Naive thymus-derived CD8-positive, alpha-beta T cell (primary cell): Measurements from ENCODE around the gene SORCS1. TPM values are rescaled to one million over a fixed set of nuclear protein-coding genes. Genes with fewer than 3 reads are reported as not detected.

Experiments
- ATAC-seq, 2 donors: fragments of 150-1000 bp; cut with Tn5 transposase in 1 of 2; sonication (Bioruptor Pico), chemical (Tn5 transposase) in 1 of 2; 1 replicate in 1 of 2; 2 replicates in 1 of 2; pipeline ENCODE4 v1.10.0; 2021; ENCODE audit warnings: mild to moderate bottlenecking in 2 of 2, moderate library complexity in 2 of 2
- POLR2A ChIA-PET: fragments of 350-600 bp; sonication (Branson Sonifier 250); formaldehyde crosslinking; loops from one replicate; lab custom pipeline; 2021; ENCODE audit warnings: antibody characterized with exemption; lab: Charles Lee
- DNase-seq, 10 donors: peaks; one replicate each; pipeline versions ENCODE4 v3.0.0 to v3.0.0-alpha.2; 2020 to 2022
- H3K27ac Mint-ChIP-seq, 10 donors: one replicate each; pipeline ENCODE4 v1.8.0; 2020 to 2022; ENCODE audit warnings: mild to moderate bottlenecking in 10 of 10, mixed read lengths in 10 of 10, moderate library complexity in 4 of 10, inconsistent platforms in 1 of 10
- H3K27me3 Mint-ChIP-seq, 5 donors: one replicate each; pipeline ENCODE4 v1.8.0; 2021 to 2022; ENCODE audit warnings: mixed read lengths in 5 of 5
- H3K36me3 Mint-ChIP-seq, 3 donors: one replicate each; pipeline ENCODE4 v1.8.0; 2020 to 2022; ENCODE audit warnings: mixed read lengths in 3 of 3, mild to moderate bottlenecking in 2 of 3, inconsistent platforms in 1 of 3
- H3K4me1 Mint-ChIP-seq, 4 donors: one replicate each; pipeline ENCODE4 v1.8.0; 2021 to 2022; ENCODE audit warnings: mixed read lengths in 4 of 4
- H3K4me3 Mint-ChIP-seq, 10 donors: one replicate each; pipeline ENCODE4 v1.8.0; 2020 to 2022; ENCODE audit warnings: mild to moderate bottlenecking in 10 of 10, mixed read lengths in 10 of 10, moderate library complexity in 6 of 10, inconsistent platforms in 1 of 10
- H3K9me3 Mint-ChIP-seq, 9 donors: one replicate each; pipeline ENCODE4 v1.8.0; 2020 to 2022; ENCODE audit warnings: mixed read lengths in 9 of 9, mild to moderate bottlenecking in 3 of 9, inconsistent platforms in 1 of 9, moderate library complexity in 1 of 9
- polyA plus RNA-seq, 3 donors: library from polyadenylated mRNA; unstranded; fragments of 300-500 nt; fragmentation: Illumina TruSeq; gene quantifications; one replicate each; pipeline ENCODE4 v1.2.3, GENCODE V29; 2021
- total RNA-seq, 8 experiments: library from RNA in 2 of 8; stranded (reverse) in 2 of 8; gene quantifications; one replicate each; pipeline ENCODE4 v1.2.3 and lab custom pipeline; 2021 to 2026

SORCS1 gene
- total and polyA plus RNA-seq, 5 experiments from 2014 or later: not detected

DNA sequence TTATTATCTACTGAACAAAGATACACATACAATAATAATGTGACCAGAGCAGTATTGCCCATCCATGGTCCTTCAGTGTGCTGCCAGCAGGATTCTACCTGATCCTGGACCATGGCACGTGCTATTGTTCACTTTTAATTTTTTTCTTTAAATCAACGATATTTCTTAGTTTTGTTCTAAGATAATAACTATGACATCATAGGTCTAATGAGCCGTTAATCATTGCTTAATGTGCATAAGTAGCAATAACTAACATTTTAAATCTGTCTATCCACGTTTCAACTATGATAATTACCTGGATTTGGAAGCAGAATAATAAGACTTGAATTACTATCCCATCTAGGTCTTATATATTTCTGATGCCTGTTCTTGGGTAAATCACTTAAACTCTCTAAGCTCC lies 253.8 kb downstream of the SORCS1 start:
- no peaks in the 10 kb centered on the region for H3K4me1 Mint-ChIP-seq
- POLR2A ChIA-PET: no interaction called here
- no peak overlapping the region for H3K27ac Mint-ChIP-seq
- H3K36me3 Mint-ChIP-seq: no peaks in the 10 kb centered on the region
- H3K27me3 Mint-ChIP-seq: peaks cover 0 to 5% (median 0%) of the 10 kb centered on the region in 5 donors
- no peak for DNase-seq
- H3K4me3 Mint-ChIP-seq: no peak overlapping the region
- peaks cover 0 to 8% (median 0%) of the 10 kb centered on the region in 9 donors for H3K9me3 Mint-ChIP-seq
- ATAC-seq: no peak

DNA sequence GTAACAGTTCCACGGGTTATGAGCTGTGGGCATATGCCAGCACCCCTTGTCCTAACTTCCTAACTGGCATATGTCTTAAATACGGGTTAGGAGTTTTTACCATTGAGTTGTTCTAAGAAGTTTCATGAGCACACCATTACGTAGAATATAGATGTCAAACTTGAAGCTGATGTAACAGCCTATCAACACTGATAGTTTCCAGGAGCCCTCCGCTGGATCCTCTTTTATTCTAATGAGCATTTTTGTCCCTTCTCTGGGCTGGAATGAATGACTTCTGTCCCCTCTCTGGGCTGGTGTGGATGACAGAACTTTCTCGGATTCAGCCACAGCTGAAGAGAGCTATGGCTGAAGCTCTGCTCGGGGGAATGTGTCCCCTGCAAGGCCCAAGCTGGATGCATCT lies 256.3 kb downstream of the SORCS1 start:
- no peaks in the 10 kb centered on the region for H3K36me3 Mint-ChIP-seq
- H3K27ac Mint-ChIP-seq: no peak overlapping the region
- ATAC-seq (no peak), DNase-seq (no peak)
- H3K9me3 Mint-ChIP-seq: peaks cover 0 to 8% (median 0%) of the 10 kb centered on the region in 9 donors
- peaks cover 0 to 5% (median 0%) of the 10 kb centered on the region in 5 donors for H3K27me3 Mint-ChIP-seq
- H3K4me3 Mint-ChIP-seq: no peak overlapping the region
- POLR2A ChIA-PET: no interaction called here
- H3K4me1 Mint-ChIP-seq: no peaks in the 10 kb centered on the region

DNA sequence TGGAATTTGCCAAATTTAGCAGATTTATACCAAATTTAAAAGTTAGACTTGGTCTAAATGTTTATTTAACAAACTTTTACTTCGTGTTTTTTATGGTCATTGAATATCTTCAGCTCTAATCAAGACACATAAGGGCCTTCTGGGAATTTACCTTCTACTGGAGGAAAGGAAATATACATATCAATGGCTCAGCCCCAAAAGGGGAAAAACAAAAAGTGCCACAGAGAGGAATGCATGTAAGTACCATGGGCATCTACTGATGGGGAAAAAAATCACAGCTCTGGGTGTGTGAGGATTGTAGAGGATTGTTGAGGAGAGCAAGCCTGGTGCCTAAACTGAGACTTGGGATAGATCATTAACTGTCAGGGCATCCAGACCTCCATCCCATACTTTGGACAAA lies 260.3 kb downstream of the SORCS1 start:
- Mint-ChIP-seq H3K36me3 (no peaks in the 10 kb centered on the region), H3K4me1 (no peaks in the 10 kb centered on the region), H3K4me3 (no peak overlapping the region), H3K27me3 (peaks cover 0 to 9% (median 0%) of the 10 kb centered on the region in 5 donors), H3K9me3 (peaks cover 0 to 21% (median 0%) of the 10 kb centered on the region in 9 donors), H3K27ac (no peak overlapping the region)
- ATAC-seq (no peak), DNase-seq (no peak)
- POLR2A ChIA-PET: no interaction called here

DNA sequence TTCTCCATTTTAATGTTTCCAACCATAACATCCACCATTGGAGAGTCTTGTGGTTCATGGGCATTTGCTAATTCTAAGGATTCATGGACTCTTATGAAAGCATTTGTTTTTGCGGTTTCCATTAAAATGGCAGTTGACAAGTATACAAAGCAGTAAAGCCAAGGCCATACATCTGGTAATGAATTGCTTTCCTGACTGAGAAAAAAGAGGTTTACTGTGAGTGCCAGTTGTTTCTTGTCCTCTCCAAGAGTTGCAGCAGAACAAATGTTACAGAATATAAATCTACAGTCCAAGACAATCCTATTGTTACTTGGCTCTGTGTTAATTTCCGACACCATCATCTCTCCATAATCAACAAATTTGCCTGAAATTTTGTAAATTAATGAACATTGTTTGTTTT lies 261.3 kb downstream of the SORCS1 start:
- no peak overlapping the region for H3K27ac Mint-ChIP-seq
- H3K36me3 Mint-ChIP-seq: no peaks in the 10 kb centered on the region
- H3K27me3 Mint-ChIP-seq: peaks cover 0 to 4% (median 0%) of the 10 kb centered on the region in 5 donors
- POLR2A ChIA-PET: no interaction called here
- H3K4me3 Mint-ChIP-seq: no peak overlapping the region
- ATAC-seq (no peak), DNase-seq (no peak)
- H3K9me3 Mint-ChIP-seq: peaks cover 0 to 16% (median 0%) of the 10 kb centered on the region in 9 donors
- H3K4me1 Mint-ChIP-seq: no peaks in the 10 kb centered on the region

DNA sequence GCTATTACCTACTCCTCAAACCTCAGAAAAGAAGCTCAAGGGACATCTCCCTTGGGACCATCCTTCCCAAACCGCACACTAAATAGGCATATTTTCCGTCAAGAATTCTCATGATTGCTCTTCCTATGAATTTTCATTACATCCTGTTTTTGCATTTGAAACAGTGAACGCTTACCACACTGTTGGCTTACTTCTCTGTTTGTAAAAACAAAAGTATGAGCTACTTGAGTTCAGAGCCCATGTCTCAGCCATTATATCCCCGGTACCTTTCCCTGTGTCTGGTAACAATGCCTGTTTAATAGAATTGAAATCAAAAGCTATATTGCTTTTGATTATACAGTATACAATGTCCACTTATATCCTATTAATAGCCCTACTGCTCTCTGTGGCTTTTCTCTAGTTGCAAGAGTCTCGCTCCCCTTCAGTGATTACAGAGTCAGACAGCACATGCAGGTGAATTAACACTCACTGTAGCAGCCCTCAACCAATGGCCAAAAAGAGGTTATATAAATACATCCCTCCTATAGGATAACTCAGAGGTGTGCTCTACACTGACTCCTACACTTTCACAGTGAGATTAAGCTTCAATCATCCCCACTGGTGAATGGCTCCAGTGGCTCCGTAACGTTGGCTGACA lies 264.4 kb downstream of the SORCS1 start:
- Mint-ChIP-seq H3K9me3 (peaks cover 0 to 19% (median 0%) of the 10 kb centered on the region in 9 donors), H3K27ac (no peak overlapping the region), H3K27me3 (peaks cover 0 to 4% (median 0%) of the 10 kb centered on the region in 5 donors), H3K4me1 (no peaks in the 10 kb centered on the region), H3K36me3 (no peaks in the 10 kb centered on the region), H3K4me3 (no peak overlapping the region)
- ATAC-seq (no peak), DNase-seq (no peak)
- POLR2A ChIA-PET: no interaction called here

DNA sequence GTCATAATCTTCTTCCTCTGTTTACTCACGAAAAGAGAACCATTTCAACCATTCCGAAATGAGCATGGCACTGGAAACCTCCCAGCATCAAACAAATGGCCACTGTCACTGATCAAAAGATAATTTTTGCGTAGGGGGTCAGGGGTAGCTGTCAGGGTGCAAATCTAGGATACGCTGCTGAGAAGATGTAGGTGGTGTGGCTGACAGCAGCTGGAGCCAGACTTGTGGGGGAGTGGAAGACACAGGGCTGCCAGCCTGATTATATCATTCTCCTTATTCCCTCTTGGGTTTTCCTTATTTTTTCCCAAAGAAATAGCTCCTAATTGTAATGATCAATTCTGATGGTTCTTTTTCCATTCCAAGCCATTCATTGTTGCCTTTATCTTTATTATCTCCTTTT lies 266.1 kb downstream of the SORCS1 start:
- ATAC-seq: no peak
- DNase-seq: no peak
- H3K9me3 Mint-ChIP-seq: peaks cover 0 to 14% (median 0%) of the 10 kb centered on the region in 9 donors
- no peak overlapping the region for H3K27ac Mint-ChIP-seq
- no peaks in the 10 kb centered on the region for H3K4me1 Mint-ChIP-seq
- H3K27me3 Mint-ChIP-seq: peaks cover 0 to 4% (median 0%) of the 10 kb centered on the region in 5 donors
- no peak overlapping the region for H3K4me3 Mint-ChIP-seq
- POLR2A ChIA-PET: no interaction called here
- no peaks in the 10 kb centered on the region for H3K36me3 Mint-ChIP-seq

DNA sequence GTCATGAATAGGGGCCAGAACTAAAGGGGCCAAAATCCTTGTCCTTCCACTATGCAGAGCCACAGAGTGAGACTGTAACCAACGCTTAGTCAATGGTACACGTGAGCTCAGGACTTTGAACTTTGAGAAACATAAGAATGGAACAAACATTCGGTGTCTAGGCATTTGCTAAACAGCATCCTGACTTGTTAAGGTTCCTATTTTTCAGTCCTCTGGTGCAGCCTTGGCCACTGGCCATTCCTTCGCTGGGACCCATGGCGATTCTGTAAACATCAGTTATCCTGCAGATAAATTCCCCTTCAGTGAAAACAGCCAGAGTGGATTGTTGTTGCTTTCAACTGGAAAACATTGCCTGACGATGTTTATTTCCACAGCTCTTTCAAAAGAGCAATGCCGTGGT lies 266.8 kb downstream of the SORCS1 start:
- POLR2A ChIA-PET: no interaction called here
- no peak overlapping the region for H3K27ac Mint-ChIP-seq

DNA sequence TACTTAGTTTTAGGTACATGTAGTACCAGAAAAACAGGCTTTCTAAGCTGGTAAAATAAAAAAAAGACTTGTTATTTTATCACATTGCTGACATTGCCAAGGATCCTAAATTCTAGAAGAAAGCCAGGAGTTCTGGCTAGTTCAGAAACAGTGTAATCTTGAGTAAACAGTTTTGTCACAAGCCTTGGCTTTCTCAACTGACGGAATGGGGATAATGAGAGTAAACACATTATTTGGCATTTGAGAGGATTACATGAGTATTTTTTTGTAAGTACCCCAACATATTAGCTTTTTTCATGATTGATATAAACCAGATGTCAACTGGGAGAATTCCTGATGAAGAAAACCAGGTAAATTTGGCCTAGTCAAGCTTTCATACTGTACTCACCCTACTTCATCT lies 269.8 kb downstream of the SORCS1 start:
- Mint-ChIP-seq H3K4me3 (no peak overlapping the region), H3K27ac (no peak overlapping the region), H3K27me3 (no peaks in the 10 kb centered on the region), H3K4me1 (no peaks in the 10 kb centered on the region), H3K36me3 (no peaks in the 10 kb centered on the region), H3K9me3 (peaks cover 0 to 12% (median 4%) of the 10 kb centered on the region in 9 donors)
- DNase-seq (no peak), ATAC-seq (no peak)
- POLR2A ChIA-PET: no interaction called here

More for the DNA sequence above, 266.8 kb downstream of the SORCS1 start:
- H3K4me1 Mint-ChIP-seq: no peaks in the 10 kb centered on the region
- no peak overlapping the region for H3K4me3 Mint-ChIP-seq
- DNase-seq (no peak), ATAC-seq (no peak)
- peaks cover 0 to 14% (median 0%) of the 10 kb centered on the region in 9 donors for H3K9me3 Mint-ChIP-seq
- no peaks in the 10 kb centered on the region for H3K36me3 Mint-ChIP-seq
- peaks cover 0 to 4% (median 0%) of the 10 kb centered on the region in 5 donors for H3K27me3 Mint-ChIP-seq

DNA sequence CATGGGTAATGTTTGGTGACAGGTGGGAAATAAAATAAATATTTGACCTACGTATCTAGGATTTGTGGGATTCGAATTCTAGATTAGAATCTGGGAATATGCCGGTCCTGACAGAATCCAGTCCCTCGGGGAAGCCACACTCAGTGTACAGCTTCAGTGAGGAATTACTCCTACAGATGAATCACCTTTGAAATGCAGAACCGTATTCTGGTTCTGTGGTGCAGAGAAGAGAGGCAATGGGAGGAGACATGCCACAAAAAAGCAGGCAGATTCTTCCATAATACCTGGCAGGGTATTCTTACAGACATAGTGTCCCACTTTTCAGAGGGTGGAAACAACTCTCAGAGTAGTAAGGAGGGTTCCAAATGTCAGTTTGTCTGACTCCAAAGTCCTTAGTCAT lies 286.9 kb downstream of the SORCS1 start:
- ATAC-seq (no peak), DNase-seq (no peak)
- H3K36me3 Mint-ChIP-seq: no peaks in the 10 kb centered on the region
- peaks cover 0 to 18% (median 5%) of the 10 kb centered on the region in 9 donors for H3K9me3 Mint-ChIP-seq
- H3K4me3 Mint-ChIP-seq: no peak overlapping the region
- H3K27me3 Mint-ChIP-seq: peaks cover 0 to 1% (median 0%) of the 10 kb centered on the region in 5 donors
- H3K27ac Mint-ChIP-seq: no peak overlapping the region
- no peaks in the 10 kb centered on the region for H3K4me1 Mint-ChIP-seq
- POLR2A ChIA-PET: no interaction called here

DNA sequence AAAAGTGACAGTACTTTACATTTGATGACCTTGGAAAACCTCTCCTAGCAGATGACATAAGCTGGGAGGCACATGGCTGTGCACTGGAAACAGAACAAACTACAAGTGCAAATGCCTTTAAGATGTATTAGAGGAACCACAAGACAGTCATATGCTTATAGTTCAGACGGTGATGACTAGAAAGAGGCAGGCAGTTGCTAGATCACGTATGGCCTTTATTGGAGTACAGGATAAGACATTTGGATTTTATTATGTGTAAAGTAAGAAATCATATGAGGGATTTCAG lies 290.0 kb downstream of the SORCS1 start:
- H3K27ac Mint-ChIP-seq: no peak overlapping the region
- ATAC-seq: no peak
- H3K27me3 Mint-ChIP-seq: peaks cover 0 to 1% (median 0%) of the 10 kb centered on the region in 5 donors
- no peaks in the 10 kb centered on the region for H3K36me3 Mint-ChIP-seq
- no peak for DNase-seq
- peaks cover 0 to 28% (median 2%) of the 10 kb centered on the region in 9 donors for H3K9me3 Mint-ChIP-seq
- H3K4me1 Mint-ChIP-seq: no peaks in the 10 kb centered on the region
- no peak overlapping the region for H3K4me3 Mint-ChIP-seq
- POLR2A ChIA-PET: no interaction called here

DNA sequence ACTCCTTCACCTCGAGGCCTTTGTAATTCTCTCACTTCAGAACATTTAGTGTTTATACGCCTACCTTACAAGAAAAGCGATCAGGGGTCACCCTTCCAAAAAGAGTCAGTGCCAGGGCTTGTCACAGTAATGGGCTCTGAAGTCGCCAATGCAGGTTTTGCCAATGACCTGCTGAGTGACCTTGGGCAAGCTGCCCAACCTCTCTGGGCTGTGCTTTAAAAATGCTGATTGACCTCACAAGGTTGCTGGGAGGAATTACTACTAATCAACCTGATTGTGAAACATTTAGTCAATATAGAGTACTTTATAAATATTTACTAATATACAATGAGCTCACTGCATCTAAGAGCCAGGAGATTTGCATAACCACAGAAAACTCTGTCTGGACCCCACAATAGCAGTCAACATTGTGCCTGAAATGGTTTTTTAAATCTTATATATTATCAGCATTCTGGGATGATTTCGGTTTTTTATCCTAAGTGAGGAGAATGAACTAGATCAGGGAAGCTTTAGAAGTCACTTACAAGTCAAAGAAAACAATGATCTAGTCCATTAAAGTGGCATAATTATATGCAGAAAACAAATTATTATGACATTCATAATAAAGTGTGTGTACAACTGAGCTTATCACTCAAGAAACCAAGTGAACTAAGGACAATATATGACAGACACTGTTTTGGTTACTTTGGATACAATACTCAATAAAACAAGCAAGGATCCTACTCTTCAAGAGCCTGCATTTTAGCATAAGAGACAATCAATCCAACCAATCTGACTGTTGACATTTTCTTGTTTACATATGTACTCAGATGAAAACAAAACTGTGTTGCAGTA lies 290.5 kb downstream of the SORCS1 start:
- no peak overlapping the region for H3K27ac Mint-ChIP-seq
- H3K9me3 Mint-ChIP-seq: peaks cover 0 to 28% (median under 1%) of the 10 kb centered on the region in 9 donors
- no peaks in the 10 kb centered on the region for H3K36me3 Mint-ChIP-seq
- DNase-seq: no peak
- POLR2A ChIA-PET: no interaction called here
- ATAC-seq: no peak
- H3K4me1 Mint-ChIP-seq: no peaks in the 10 kb centered on the region
- no peak overlapping the region for H3K4me3 Mint-ChIP-seq
- peaks cover 0 to 1% (median 0%) of the 10 kb centered on the region in 5 donors for H3K27me3 Mint-ChIP-seq

DNA sequence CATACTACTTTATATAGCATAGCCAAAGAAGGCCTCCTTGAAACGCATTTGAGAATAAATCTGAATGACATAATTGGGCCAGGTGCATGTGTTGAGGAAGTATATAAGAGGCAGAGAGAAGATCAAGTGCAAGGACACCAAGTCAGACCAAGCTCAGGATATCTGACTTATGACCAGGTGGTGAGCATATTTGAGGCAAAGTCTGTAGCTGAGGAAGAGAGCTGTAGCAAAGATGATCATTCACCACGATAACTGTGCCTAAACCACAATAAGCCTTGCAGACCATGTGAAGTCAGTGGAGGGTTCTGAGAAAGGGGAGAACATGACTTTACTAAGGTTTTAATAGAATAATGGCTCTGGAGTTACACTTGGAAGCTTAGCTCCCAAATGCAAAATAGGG lies 292.3 kb downstream of the SORCS1 start:
- POLR2A ChIA-PET: no interaction called here
- H3K36me3 Mint-ChIP-seq: no peaks in the 10 kb centered on the region
- no peaks in the 10 kb centered on the region for H3K4me1 Mint-ChIP-seq
- H3K9me3 Mint-ChIP-seq: peaks cover 0 to 43% (median 2%) of the 10 kb centered on the region in 9 donors
- no peaks in the 10 kb centered on the region for H3K27me3 Mint-ChIP-seq
- DNase-seq (no peak), ATAC-seq (no peak)
- H3K4me3 Mint-ChIP-seq: no peak overlapping the region
- H3K27ac Mint-ChIP-seq: no peak overlapping the region

DNA sequence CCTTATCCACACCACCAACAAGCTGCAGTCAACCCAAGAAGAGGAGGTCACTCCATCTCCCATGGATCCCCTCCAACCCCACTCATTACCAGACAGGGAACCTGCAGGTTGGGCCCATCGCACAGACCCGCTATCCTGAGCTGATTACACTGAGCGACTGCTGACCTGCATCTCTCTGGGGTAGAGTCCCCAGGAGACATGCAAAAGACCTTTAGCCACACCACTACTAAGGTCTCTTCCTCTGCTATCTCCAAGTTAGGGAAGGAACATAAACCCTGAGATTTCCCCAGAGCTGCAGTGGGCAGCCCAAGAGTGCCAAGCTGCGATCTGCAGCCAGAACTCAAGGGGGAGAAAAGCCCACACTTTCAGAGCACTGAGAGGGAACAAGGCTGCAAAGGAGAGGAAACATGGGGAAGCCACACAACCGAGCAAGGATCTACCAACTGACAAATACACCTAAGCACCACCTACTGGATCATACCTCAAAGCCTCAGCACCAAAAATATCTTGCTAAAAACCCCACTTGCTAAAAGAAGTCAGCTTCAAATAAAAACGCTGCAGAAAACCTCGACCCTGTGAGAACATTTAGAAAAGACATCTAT lies 298.2 kb downstream of the SORCS1 start:
- DNase-seq (no peak), ATAC-seq (no peak)
- no peak overlapping the region for H3K4me3 Mint-ChIP-seq
- no peaks in the 10 kb centered on the region for H3K27me3 Mint-ChIP-seq
- peaks cover 0 to 40% (median 6%) of the 10 kb centered on the region in 9 donors for H3K9me3 Mint-ChIP-seq
- POLR2A ChIA-PET: no interaction called here
- peaks cover 0 to 7% (median 0%) of the 10 kb centered on the region in 3 donors for H3K36me3 Mint-ChIP-seq
- no peak overlapping the region for H3K27ac Mint-ChIP-seq
- H3K4me1 Mint-ChIP-seq: no peaks in the 10 kb centered on the region
